B cell (primary cell): ENCODE data around the gene KCNJ5.

Source experiments
- CTCF ChIP-seq: fragments of 200-600 bp; IDR thresholded peaks from one replicate; pipeline ENCODE4 v1.8.0; 2022; ENCODE audit warnings: antibody characterized with exemption, mild to moderate bottlenecking
- EZH2 ChIP-seq: IDR thresholded peaks from 2 replicates; pipeline ENCODE4 v1.6.1; 2012; ENCODE audit warnings: borderline replicate concordance, low read depth, mild to moderate bottlenecking, moderate library complexity, low read length; ENCODE audit not compliant: insufficient read depth, poor library complexity, severe bottlenecking

DNA sequence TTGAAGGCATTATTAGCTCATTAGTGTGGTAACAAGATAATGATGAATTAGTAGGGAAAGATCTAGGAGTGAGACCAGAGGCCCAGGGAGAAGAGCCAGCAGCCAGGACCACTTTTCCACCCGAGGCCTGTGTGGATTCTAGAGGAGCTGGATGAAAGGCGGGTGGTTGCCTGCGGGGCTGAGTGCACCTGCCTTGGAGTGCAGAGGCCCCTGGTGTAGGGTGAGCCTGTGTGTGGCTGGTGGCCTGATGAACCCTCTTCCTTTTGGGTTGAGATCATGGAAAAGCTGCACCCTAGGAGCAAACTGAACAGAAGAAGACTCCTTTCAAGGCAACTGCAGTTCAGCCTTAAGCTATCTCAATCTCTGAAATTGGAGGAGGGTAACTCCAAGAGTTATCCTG is 57.4 kb downstream of the KCNJ5 start:
- TF ChIP-seq CTCF, result no peak
- no peak for TF ChIP-seq EZH2
